Measurements from ENCODE around the gene CRYL1. TPM values are rescaled to one million over a fixed set of nuclear protein-coding genes. Genes with fewer than 3 reads are reported as not detected.

The CRYL1 gene
- total RNA-seq, 1 donor from 2014 or later, result 3.6 TPM

GRCh38 chr13:20360835-20361412 is 164.7 kb downstream of the CRYL1 start:
- H3K4me3 ChIP-seq, result no peak overlapping the region
- Mint-ChIP-seq H3K9me3 (no peaks in the 10 kb centered on the region), H3K4me1 (peaks cover 15% of the 10 kb centered on the region), H3K27me3 (ENCODE audit: insufficient read depth, low read depth) (peaks cover 4% of the 10 kb centered on the region), H3K27ac (no peak overlapping the region), H3K4me3 (no peak overlapping the region), H3K36me3 (no peaks in the 10 kb centered on the region)
- no peaks in the 10 kb centered on the region for H3K9me3 ChIP-seq (ENCODE audit: low read depth)
- no peak overlapping the region for H2AFZ ChIP-seq (replicated peaks)
- H4K20me1 ChIP-seq (ENCODE audit: low read depth), result no peaks in the 10 kb centered on the region
- TF ChIP-seq CTCF (IDR thresholded peaks at IDR 0.05) (no peak), EZH2phosphoT487 (IDR thresholded peaks at IDR 0.05) (no peak), EZH2 (IDR thresholded peaks at IDR 0.05) (no peak)
- H3K27me3 ChIP-seq, result peaks cover 26% of the 10 kb centered on the region
- H3K27ac ChIP-seq, result no peak overlapping the region
- DNase-seq (ENCODE audit: low spot score), result no peak
- H3K4me2 ChIP-seq, result no peak overlapping the region
- no peak overlapping the region for H3K9ac ChIP-seq
- no peaks in the 10 kb centered on the region for H3F3A ChIP-seq (ENCODE audit: low read depth)
- H3K36me3 ChIP-seq, result no peaks in the 10 kb centered on the region
- H3K4me1 ChIP-seq, result peaks cover 3% of the 10 kb centered on the region
- H3K79me2 ChIP-seq (ENCODE audit: low read depth), result no peaks in the 10 kb centered on the region

DNA sequence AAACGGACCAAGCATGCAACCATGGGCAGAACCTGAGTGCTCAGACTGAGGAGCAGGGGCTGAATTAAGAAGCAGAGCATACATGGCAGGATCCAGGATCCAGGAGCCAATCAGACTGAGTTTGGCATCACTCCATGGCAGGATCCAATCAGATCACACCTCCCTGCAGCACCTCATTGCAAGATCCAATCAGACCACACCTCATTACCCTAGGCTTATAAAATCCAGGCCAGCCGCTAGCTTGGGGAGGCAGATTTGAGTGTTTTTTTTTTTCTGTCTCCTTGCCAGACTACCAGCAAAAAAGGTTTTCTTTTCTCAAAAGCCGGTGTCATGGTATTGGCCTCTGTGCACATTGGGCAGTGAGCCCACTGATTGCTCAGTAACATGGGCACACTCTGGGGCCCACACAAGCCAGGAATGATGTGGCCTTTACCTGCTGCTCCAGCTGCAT is 165.6 kb downstream of the CRYL1 start:
- Histone ChIP-seq H3K4me3 (no peak overlapping the region), H3K9me3 (ENCODE audit: low read depth) (no peaks in the 10 kb centered on the region), H3K79me2 (ENCODE audit: low read depth) (no peaks in the 10 kb centered on the region), H3K36me3 (no peaks in the 10 kb centered on the region), H3K4me2 (no peak overlapping the region), H3F3A (ENCODE audit: low read depth) (no peaks in the 10 kb centered on the region), H2AFZ (replicated peaks) (no peak overlapping the region), H4K20me1 (ENCODE audit: low read depth) (no peaks in the 10 kb centered on the region), H3K27me3 (peaks cover 26% of the 10 kb centered on the region), H3K27ac (no peak overlapping the region), H3K4me1 (peaks cover 3% of the 10 kb centered on the region), H3K9ac (no peak overlapping the region)
- Mint-ChIP-seq H3K9me3 (no peaks in the 10 kb centered on the region), H3K36me3 (no peaks in the 10 kb centered on the region), H3K4me1 (peaks cover 15% of the 10 kb centered on the region), H3K27ac (no peak overlapping the region), H3K4me3 (no peak overlapping the region), H3K27me3 (ENCODE audit: insufficient read depth, low read depth) (peaks cover 4% of the 10 kb centered on the region)
- DNase-seq (ENCODE audit: low spot score), result no peak
- TF ChIP-seq EZH2phosphoT487 (IDR thresholded peaks at IDR 0.05) (no peak), EZH2 (IDR thresholded peaks at IDR 0.05) (no peak)

- H3K9me3 Mint-ChIP-seq, result no peaks in the 10 kb centered on the region
- no peaks in the 10 kb centered on the region for H4K20me1 ChIP-seq (ENCODE audit: low read depth)
- H3K27me3 ChIP-seq, result peaks cover 26% of the 10 kb centered on the region
- no peak overlapping the region for H3K27ac ChIP-seq
- H3K36me3 ChIP-seq, result no peaks in the 10 kb centered on the region
- no peak for DNase-seq (ENCODE audit: low spot score)
- H3K4me2 ChIP-seq, result no peak overlapping the region
- peaks cover 3% of the 10 kb centered on the region for H3K4me1 ChIP-seq
- H3K4me3 Mint-ChIP-seq, result no peak overlapping the region
- H3K27me3 Mint-ChIP-seq (ENCODE audit: insufficient read depth, low read depth), result peaks cover 4% of the 10 kb centered on the region
- H3K27ac Mint-ChIP-seq, result no peak overlapping the region
- no peaks in the 10 kb centered on the region for H3K9me3 ChIP-seq (ENCODE audit: low read depth)
- TF ChIP-seq EZH2 (IDR thresholded peaks at IDR 0.05) (no peak), CTCF (IDR thresholded peaks at IDR 0.05) (no peak), EZH2phosphoT487 (IDR thresholded peaks at IDR 0.05) (no peak)
- H3K36me3 Mint-ChIP-seq, result no peaks in the 10 kb centered on the region
- H2AFZ ChIP-seq (replicated peaks), result no peak overlapping the region
- H3K79me2 ChIP-seq (ENCODE audit: low read depth), result no peaks in the 10 kb centered on the region
- H3K9ac ChIP-seq, result no peak overlapping the region
- H3F3A ChIP-seq (ENCODE audit: low read depth), result no peaks in the 10 kb centered on the region
- H3K4me3 ChIP-seq, result no peak overlapping the region
- peaks cover 15% of the 10 kb centered on the region for H3K4me1 Mint-ChIP-seq
These were observed 166.3 kb downstream of the CRYL1 start for GRCh38 chr13:20359335-20359734.

DNA sequence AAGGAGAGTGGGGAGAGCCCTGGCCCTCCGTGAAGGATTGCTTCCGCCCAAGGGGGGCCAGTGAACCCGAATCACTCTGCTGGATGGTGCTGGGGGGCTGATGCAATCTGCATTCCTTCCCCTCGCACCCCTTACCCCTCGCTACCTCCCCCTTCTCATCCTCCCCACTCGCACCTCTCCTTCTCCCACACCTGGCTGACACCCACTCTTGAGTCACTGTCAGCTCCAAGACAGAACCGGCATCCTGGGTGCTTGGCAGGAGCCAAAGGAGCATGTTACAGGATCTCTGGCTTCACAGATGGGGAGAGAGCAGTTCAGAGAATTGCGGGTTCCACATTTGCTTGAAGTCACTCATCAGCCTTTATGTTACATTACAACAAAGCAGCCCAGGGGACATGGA is 167.6 kb downstream of the CRYL1 start:
- H3K27ac ChIP-seq, result no peak overlapping the region
- no peak overlapping the region for H3K4me2 ChIP-seq
- H3K4me3 Mint-ChIP-seq, result no peak overlapping the region
- H4K20me1 ChIP-seq (ENCODE audit: low read depth), result no peaks in the 10 kb centered on the region
- peaks cover 19% of the 10 kb centered on the region for H3K27me3 ChIP-seq
- H3K4me3 ChIP-seq, result no peak overlapping the region
- no peak for DNase-seq (ENCODE audit: low spot score)
- H3K36me3 ChIP-seq, result no peaks in the 10 kb centered on the region
- peaks cover 4% of the 10 kb centered on the region for H3K27me3 Mint-ChIP-seq (ENCODE audit: insufficient read depth, low read depth)
- no peaks in the 10 kb centered on the region for H3K79me2 ChIP-seq (ENCODE audit: low read depth)
- no peak overlapping the region for H3K27ac Mint-ChIP-seq
- H3F3A ChIP-seq (ENCODE audit: low read depth), result no peaks in the 10 kb centered on the region
- H3K9ac ChIP-seq, result no peak overlapping the region
- H3K4me1 Mint-ChIP-seq, result peaks cover 10% of the 10 kb centered on the region
- H3K9me3 Mint-ChIP-seq, result no peaks in the 10 kb centered on the region
- H3K9me3 ChIP-seq (ENCODE audit: low read depth), result no peaks in the 10 kb centered on the region
- TF ChIP-seq CTCF (IDR thresholded peaks at IDR 0.05) (no peak), EZH2 (IDR thresholded peaks at IDR 0.05) (no peak), EZH2phosphoT487 (IDR thresholded peaks at IDR 0.05) (no peak)
- no peaks in the 10 kb centered on the region for H3K36me3 Mint-ChIP-seq
- no peak overlapping the region for H2AFZ ChIP-seq (replicated peaks)
- H3K4me1 ChIP-seq, result no peaks in the 10 kb centered on the region

Measured in neural progenitor cell (in vitro differentiated cells).